Activated T-cell treated with anti-CD3 and anti-CD28 coated beads, Interleukin-2, amount 50 U/mL, for 72 hours (primary cell): ENCODE results near the gene MINAR1. TPM values are rescaled to one million over a fixed set of nuclear protein-coding genes. Genes with fewer than 3 reads are reported as not detected.
A peak's percentile ranks its signal among the peaks of the same experiment; 100 is the strongest.

Source experiments
- ATAC-seq, 2 donors: fragments of 150-1000 bp; cut with Tn5 transposase; replicated peaks in 1 of 2; 2 replicates each; pipeline ENCODE4 v1.10.0; 2021; ENCODE audit warnings: moderate library complexity in 2 of 2, mild to moderate bottlenecking in 1 of 2
- DNase-seq, 2 donors: peaks; one replicate each; pipeline ENCODE4 v3.0.0; 2021 to 2022; ENCODE audit warnings: mixed read lengths in 1 of 2
- H3K27ac Mint-ChIP-seq: one replicate; pipeline ENCODE4 v1.8.0; 2022; ENCODE audit warnings: mild to moderate bottlenecking, moderate library complexity, mixed read lengths
- H3K27me3 Mint-ChIP-seq: one replicate; pipeline ENCODE4 v1.8.0; 2022; ENCODE audit warnings: low read depth, mixed read lengths
- H3K36me3 Mint-ChIP-seq, 2 donors: one replicate each; pipeline ENCODE4 v1.8.0; 2022; ENCODE audit warnings: mixed read lengths in 2 of 2, mild to moderate bottlenecking in 1 of 2; ENCODE audit not compliant: insufficient read depth in 2 of 2
- H3K4me1 Mint-ChIP-seq: one replicate; pipeline ENCODE4 v1.8.0; 2022; ENCODE audit warnings: low read depth, mixed read lengths
- H3K4me3 Mint-ChIP-seq, 2 donors: one replicate each; pipeline ENCODE4 v1.8.0; 2022; ENCODE audit warnings: mild to moderate bottlenecking in 2 of 2, mixed read lengths in 2 of 2, moderate library complexity in 2 of 2
- H3K9me3 Mint-ChIP-seq, 2 donors: one replicate each; pipeline ENCODE4 v1.8.0; 2022; ENCODE audit warnings: mixed read lengths in 2 of 2
- total RNA-seq, 2 donors: library from RNA; stranded (reverse); gene quantifications; one replicate each; pipeline ENCODE4 v1.2.3, GENCODE V29; 2022

Gene MINAR1, protein sequence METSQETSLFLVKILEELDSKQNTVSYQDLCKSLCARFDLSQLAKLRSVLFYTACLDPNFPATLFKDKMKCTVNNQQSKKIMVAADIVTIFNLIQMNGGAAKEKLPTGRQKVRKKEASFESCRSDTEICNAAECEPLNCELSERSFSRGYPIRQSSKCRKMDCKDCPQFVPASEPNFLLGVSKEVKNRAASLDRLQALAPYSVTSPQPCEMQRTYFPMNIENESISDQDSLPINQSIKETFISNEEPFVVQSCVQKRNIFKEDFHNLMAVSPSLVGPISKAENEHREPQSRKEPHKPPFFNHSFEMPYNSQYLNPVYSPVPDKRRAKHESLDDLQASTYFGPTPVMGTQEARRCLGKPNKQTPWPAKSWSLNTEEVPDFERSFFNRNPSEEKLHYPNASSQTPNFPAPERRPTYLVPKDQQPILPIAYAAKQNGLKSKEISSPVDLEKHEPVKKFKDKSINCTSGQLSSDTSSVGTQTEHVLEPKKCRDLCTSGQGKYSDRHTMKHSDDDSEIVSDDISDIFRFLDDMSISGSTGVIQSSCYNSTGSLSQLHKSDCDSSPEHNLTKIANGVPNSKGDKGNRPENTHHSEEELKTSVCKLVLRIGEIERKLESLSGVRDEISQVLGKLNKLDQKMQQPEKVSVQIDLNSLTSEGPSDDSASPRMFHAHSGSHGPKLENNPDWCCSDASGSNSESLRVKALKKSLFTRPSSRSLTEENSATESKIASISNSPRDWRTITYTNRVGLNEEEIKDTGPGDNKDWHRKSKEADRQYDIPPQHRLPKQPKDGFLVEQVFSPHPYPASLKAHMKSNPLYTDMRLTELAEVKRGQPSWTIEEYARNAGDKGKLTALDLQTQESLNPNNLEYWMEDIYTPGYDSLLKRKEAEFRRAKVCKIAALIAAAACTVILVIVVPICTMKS
- under 1 TPM; 0.37 to 0.62 TPM for total RNA-seq

DNA sequence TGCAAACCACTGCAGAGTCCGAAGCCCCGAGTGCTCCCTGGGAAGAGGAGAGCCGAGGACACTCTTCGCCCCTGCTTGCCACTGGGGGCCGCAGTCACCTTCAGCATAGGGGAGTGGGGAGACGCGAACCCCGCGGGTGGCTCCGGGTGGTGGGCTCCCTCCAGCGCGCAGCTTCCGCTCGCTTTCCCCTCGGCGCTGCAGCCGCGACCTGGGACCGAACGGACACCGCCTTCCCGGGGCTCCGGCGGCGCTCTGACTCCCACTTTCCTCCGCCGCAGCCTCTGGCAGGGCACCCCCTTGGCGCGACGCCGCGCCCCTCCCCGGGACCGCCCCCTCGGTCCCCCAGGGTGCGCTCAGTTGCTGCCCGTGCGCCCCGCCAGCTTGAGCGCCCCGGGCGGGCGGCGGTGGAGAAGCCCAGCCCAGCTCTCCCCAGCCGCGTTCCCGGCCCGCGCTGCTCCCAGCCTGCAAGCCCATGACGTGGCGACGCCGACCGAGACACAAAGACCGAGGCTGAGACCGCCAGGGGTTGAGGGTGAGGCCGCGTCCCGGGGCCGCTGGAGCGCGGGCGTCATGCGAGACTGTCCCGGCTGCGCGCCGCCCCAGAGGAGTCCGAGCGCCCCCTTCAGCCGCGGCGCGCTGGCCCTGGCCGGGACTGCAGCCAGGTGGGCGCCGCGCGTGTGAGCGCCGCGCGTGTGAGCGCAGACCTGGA lies at the start of gene MINAR1:
Gene MINAR1, plus strand, starts transcription at position 701 of the 709 bp plus-strand sequence. CDS start 23,812 bp downstream, outside the sequence.
- ATAC-seq (peak; percentile 47 to 65), DNase-seq (peak; percentile 2 to 13)
- Mint-ChIP-seq H3K4me1 (peaks cover 5% of the 10 kb centered on the region), H3K4me3 (peak within 1 kb of the TSS; percentile 46 to 75), H3K36me3 (no peaks in the 10 kb centered on the region), H3K27ac (no peak within 1 kb of the TSS), H3K27me3 (peaks cover 68% of the 10 kb centered on the region), H3K9me3 (no peaks in the 10 kb centered on the region)

DNA sequence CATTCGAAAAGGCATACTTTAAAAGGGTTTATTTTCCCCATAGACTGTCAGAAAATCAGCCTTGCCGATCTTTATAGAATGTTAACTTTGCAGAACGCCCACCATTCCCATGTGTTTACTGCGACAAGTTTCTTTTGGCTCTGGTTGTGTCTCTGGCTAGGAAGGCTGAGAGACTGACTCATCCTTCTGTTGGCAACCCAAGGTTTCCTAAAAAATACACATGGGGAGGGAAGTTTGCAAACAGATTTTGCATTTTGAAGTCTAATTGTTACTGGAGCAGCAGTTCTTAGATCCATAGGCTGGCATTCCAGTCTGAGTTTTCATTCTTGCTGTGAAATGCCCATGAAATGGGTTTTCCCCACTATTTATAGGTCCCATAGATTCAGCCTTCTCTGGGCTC lies 37.9 kb upstream of the MINAR1 start:
- H3K4me3 Mint-ChIP-seq: no peak overlapping the region
- ATAC-seq: no peak
- peaks cover 2 to 3% of the 10 kb centered on the region in 2 donors for H3K9me3 Mint-ChIP-seq
- peaks cover 0 to 2% of the 10 kb centered on the region in 2 donors for H3K36me3 Mint-ChIP-seq
- H3K4me1 Mint-ChIP-seq: no peaks in the 10 kb centered on the region
- no peaks in the 10 kb centered on the region for H3K27me3 Mint-ChIP-seq
- DNase-seq: no peak
- no peak overlapping the region for H3K27ac Mint-ChIP-seq

DNA sequence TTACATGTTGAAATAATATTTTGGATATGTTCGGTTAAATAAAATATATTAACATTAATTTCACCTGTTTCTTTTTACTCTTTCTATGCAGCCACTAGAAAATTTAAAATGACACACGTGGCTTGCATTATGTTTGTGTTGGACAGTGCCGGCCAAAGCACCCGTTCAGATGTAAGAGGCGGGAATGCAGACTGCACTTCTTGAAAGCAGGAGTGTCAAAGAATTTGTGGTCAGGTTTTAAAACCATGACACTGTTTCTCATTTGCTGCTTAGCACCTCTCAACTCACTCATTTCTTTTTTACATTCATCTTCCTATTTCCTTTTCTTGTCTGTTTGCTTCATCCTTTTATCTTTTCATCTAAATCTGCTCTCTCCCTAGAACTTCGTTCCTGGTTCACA lies 35.3 kb upstream of the MINAR1 start:
- H3K27ac Mint-ChIP-seq: no peak overlapping the region
- H3K27me3 Mint-ChIP-seq: no peaks in the 10 kb centered on the region
- H3K36me3 Mint-ChIP-seq: peaks cover 0 to 2% of the 10 kb centered on the region in 2 donors
- H3K4me3 Mint-ChIP-seq: no peak overlapping the region
- no peaks in the 10 kb centered on the region for H3K9me3 Mint-ChIP-seq
- no peak for ATAC-seq
- no peaks in the 10 kb centered on the region for H3K4me1 Mint-ChIP-seq
- no peak for DNase-seq

DNA sequence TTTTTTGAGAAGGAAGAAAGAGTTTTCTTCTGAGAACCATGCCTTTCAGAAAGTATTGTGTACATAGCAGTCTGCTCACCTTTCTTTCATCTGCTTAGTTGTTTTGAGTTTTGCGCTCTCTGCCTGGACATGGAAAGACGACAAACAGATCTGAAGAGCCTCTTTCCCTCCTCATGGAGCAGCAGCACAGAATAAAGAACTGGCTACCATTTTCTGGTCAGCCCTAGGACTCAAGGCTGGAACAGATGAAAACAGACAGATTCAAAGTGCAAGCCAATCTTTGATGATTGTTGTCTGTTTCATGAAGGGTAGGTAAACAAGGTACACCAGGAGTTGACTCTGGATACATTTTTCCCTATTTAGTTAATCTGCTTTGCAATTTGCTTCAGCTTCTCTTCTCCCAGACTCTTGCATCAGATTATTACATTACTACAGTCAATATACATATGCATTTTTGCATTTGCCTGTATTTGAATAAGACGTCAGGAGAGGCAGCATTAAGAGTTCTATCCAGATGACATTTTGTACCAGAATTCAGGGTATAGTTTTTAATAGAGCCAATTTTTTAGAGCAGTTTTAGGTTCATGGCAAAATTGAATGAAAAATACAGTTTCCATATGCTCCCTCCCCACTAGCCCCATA lies 34.7 kb upstream of the MINAR1 start:
- no peak overlapping the region for H3K27ac Mint-ChIP-seq
- DNase-seq: no peak
- no peaks in the 10 kb centered on the region for H3K9me3 Mint-ChIP-seq
- H3K36me3 Mint-ChIP-seq: peaks cover 0 to 2% of the 10 kb centered on the region in 2 donors
- H3K4me3 Mint-ChIP-seq: no peak overlapping the region
- no peaks in the 10 kb centered on the region for H3K4me1 Mint-ChIP-seq
- H3K27me3 Mint-ChIP-seq: no peaks in the 10 kb centered on the region
- no peak for ATAC-seq

DNA sequence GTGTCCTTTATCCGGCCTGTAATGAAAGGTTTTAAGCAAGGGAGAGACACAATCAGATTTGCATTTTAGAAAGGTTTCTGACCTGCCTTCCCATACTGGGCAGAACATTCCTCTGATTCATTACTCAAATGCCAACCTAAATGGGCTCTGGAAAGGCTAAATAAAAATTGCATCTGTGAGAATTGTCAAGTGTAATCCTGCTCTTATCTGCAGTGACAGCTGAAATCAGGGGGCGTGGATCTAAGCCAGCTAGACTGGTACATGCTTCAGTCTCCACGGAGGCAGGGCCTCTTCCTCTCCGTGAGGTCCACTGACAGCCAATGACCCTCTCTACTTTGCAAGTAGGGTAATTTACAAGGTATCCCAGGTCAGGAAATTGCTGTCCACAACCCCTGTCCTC lies 32.5 kb upstream of the MINAR1 start:
- H3K9me3 Mint-ChIP-seq: no peaks in the 10 kb centered on the region
- no peak for DNase-seq
- no peak overlapping the region for H3K27ac Mint-ChIP-seq
- no peak overlapping the region for H3K4me3 Mint-ChIP-seq
- no peaks in the 10 kb centered on the region for H3K36me3 Mint-ChIP-seq
- ATAC-seq: no peak
- H3K4me1 Mint-ChIP-seq: no peaks in the 10 kb centered on the region
- H3K27me3 Mint-ChIP-seq: no peaks in the 10 kb centered on the region

DNA sequence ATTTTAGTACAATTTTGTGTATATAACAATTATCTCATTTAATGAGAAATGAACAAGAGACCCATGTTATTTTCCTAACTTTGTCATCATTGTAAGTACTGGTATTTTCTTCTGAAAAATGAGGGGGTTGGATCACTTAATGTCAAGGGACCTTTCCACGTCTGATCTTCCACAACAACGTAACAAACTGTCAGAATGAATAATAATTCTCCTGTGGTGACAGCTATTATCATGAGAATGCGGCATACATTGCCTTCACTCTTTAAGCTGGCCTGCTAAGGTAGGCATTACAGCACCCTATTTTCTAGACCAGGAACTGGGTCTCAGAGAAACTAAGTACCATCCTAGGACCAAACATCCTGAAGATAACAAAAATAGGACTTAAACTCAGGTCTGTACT lies 31.5 kb upstream of the MINAR1 start:
- no peak for DNase-seq
- Mint-ChIP-seq H3K4me3 (no peak overlapping the region), H3K27me3 (no peaks in the 10 kb centered on the region), H3K4me1 (no peaks in the 10 kb centered on the region), H3K9me3 (no peaks in the 10 kb centered on the region), H3K36me3 (no peaks in the 10 kb centered on the region), H3K27ac (no peak overlapping the region)
- ATAC-seq: no peak

DNA sequence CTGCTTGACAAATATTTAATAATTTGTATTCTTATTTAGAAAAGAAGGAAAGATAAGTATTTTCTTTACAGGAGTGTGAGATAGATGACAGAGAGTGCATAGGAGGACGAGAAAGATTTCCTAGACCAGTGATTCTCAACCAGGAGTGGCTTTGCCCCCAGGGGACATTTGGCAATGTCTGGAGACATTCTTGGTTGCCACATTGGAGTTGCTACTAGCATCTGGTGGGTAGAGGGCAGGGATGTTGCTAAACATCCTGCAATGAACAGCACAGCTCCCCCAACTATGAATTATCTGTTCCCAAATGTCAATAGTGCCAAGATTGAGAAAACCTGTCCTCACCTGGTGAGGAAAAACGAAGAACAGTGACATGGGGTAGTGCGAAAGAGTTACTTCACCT lies 30.8 kb upstream of the MINAR1 start:
- Mint-ChIP-seq H3K9me3 (no peaks in the 10 kb centered on the region), H3K4me1 (no peaks in the 10 kb centered on the region), H3K36me3 (no peaks in the 10 kb centered on the region), H3K4me3 (no peak overlapping the region), H3K27me3 (no peaks in the 10 kb centered on the region), H3K27ac (no peak overlapping the region)
- no peak for ATAC-seq
- DNase-seq: no peak

DNA sequence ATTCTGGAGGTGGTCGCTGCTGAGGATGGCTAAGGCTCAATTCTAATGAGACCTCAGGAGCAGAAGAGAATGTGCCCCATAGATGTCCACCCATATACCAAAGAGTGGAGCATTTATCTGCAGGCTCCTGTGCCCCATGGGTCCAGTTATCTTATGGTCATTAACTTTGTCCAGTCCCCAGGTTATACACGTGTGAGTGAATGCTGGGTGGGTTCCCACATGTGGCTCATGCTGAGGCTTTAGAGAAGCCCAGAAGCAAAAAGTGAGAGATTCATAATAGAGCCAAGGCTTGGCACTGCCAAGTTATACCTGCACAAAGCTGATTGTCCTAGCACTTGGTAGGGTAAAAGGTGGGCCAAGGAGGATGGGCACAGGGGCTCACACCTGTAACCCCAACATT lies 30.0 kb upstream of the MINAR1 start:
- no peaks in the 10 kb centered on the region for H3K27me3 Mint-ChIP-seq

DNA sequence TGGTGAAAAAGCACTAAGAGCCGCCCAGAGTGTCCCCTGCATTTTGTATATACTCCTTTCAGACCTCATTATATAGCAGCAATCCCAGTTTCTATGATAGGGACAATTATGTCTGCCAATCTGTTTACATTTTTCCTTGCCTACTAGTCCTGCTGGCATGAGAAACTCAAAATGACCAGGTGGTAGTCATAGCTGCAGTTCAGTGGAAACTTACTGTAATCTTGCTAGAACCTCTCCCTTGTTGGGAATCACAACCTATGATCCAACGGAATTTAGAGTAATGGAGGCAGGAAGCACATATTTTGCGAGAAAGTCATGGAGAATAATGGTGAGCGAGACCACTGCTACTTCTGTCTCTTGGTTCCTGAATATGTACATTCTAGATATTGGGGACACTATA lies 28.6 kb upstream of the MINAR1 start:
- H3K36me3 Mint-ChIP-seq: no peaks in the 10 kb centered on the region
- H3K27ac Mint-ChIP-seq: no peak overlapping the region
- no peak overlapping the region for H3K4me3 Mint-ChIP-seq
- H3K9me3 Mint-ChIP-seq: no peaks in the 10 kb centered on the region
- H3K4me1 Mint-ChIP-seq: no peaks in the 10 kb centered on the region
- DNase-seq (no peak), ATAC-seq (no peak)
- no peaks in the 10 kb centered on the region for H3K27me3 Mint-ChIP-seq

More for the DNA sequence above, 30.0 kb upstream of the MINAR1 start:
- no peak overlapping the region for H3K27ac Mint-ChIP-seq
- DNase-seq: no peak
- H3K36me3 Mint-ChIP-seq: no peaks in the 10 kb centered on the region
- H3K4me1 Mint-ChIP-seq: no peaks in the 10 kb centered on the region
- no peak for ATAC-seq
- H3K4me3 Mint-ChIP-seq: no peak overlapping the region
- no peaks in the 10 kb centered on the region for H3K9me3 Mint-ChIP-seq

DNA sequence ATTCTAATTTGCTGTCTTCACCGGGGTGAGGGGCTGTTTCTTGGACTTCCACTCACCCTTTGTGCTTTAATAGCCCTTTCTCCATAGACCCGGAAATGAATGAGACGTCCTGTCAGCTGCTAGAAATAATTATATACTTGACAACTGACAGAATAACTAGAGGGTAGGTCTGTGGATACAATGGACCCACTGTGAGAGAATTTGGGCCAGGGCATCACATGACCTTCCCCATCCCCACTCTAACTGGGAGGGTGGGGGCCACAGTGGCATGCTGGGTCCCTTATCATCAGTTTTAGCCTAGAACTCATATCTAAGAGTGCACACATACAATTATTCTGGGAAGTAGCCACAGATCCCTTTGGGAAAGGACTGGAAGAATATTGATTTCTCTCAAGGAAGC lies 25.9 kb upstream of the MINAR1 start:
- Mint-ChIP-seq H3K36me3 (no peaks in the 10 kb centered on the region), H3K27me3 (no peaks in the 10 kb centered on the region), H3K4me3 (no peak overlapping the region), H3K27ac (no peak overlapping the region), H3K4me1 (no peaks in the 10 kb centered on the region), H3K9me3 (no peaks in the 10 kb centered on the region)
- DNase-seq: no peak
- no peak for ATAC-seq

DNA sequence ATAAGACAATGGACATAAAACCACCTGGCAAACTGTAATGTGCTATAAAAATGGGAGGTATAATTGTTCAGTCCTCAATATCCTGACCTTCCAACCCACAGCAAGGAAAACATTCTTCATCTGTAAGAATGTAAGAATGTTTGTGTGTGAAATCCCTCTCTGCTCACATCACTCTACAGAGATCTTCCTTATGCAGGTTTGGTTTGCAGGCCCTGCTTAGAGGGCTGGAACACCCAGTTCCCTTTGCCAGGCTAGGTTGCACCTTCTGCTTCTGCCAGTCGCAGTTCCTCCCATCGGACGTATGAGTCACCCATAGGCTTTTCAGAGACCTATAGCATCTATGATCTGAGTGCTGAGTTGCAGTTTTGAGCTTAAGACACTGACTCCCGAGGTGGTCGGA lies 24.1 kb upstream of the MINAR1 start:
- DNase-seq (no peak), ATAC-seq (no peak)
- H3K4me1 Mint-ChIP-seq: no peaks in the 10 kb centered on the region
- no peak overlapping the region for H3K4me3 Mint-ChIP-seq
- no peaks in the 10 kb centered on the region for H3K36me3 Mint-ChIP-seq
- H3K9me3 Mint-ChIP-seq: no peaks in the 10 kb centered on the region
- H3K27me3 Mint-ChIP-seq: no peaks in the 10 kb centered on the region
- no peak overlapping the region for H3K27ac Mint-ChIP-seq

DNA sequence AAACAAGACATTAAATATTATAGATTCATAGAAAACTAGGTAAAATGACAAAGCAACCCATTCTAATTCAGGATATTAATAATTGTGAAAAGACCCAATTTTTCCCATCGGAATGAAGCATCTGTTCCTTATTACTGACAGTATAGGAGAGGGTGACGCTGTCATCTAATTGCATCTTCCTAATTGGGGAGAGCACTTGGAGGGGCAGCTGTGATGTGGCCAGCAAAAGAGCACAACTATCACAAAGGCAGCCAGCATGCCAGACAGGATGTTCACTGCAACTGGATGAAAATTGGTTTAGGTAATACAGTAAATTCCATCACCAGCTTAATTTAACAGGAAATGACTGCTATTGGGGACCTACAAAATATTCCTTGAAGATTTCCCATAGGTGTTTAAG lies 21.9 kb upstream of the MINAR1 start:
- Mint-ChIP-seq H3K36me3 (no peaks in the 10 kb centered on the region), H3K4me1 (no peaks in the 10 kb centered on the region), H3K27me3 (no peaks in the 10 kb centered on the region), H3K4me3 (no peak overlapping the region), H3K9me3 (no peaks in the 10 kb centered on the region), H3K27ac (no peak overlapping the region)
- DNase-seq: no peak
- ATAC-seq: no peak
